Embryonic facial prominence (tissue), 1 donor: ENCODE results near the gene PAGE1.
"Not testable (repeated sequence)": the region's sequence is repeated elsewhere in the genome, so short reads cannot be mapped to it uniquely, and the experiment has no call there.

Source experiments
- DNase-seq: peaks from one replicate; pipeline ENCODE4 v3.0.0-alpha.2; 2016; ENCODE audit errors: extremely low spot score

PAGE1 gene

DNA sequence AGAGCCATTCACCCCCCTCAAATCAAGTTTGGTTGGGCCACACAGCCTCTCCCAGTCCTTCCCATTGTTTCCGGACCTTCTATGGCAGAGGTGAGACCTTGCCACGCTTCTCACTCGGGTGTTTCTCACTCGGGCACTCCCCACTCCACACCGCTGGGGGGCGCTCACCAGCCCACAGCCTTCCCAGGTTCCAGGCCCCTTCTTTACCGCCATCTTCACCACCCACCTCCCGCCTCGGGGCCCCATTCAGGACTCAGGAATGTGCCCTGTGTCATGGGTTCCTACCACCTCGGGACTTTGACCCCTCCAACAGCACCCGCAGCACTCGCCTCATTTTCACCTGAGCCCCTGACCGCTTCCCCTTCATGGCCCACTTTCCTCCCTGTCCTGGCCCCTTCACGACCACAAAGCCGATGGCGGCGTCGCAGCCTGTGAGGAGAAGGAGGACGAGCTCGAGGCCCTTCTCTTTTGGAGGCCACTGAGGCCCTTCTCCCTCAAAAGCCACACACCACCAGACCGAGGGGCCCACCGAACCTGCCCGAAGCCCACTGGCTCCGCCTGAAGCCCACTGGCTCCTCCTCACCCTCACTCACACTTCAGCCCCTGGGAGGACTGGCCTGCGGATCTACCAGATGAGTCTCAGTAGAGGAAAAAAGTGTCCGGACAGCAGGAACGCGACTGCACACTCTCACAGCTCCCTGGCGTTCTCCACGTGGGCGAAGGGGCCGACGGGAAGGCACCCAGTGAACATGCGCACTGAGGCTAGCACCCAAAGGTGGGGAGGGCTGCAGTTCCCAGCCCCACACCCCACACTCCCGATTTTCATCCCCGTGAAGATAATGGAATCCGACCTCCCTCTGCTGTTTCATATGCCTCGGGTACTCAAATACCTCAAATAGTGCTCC lies at the start of gene PAGE1:
TSS of gene PAGE1 (minus strand) at position 709 of the 905 bp plus-strand sequence. CDS start 1,214 bp downstream, outside the sequence.
- no peak for DNase-seq

DNA sequence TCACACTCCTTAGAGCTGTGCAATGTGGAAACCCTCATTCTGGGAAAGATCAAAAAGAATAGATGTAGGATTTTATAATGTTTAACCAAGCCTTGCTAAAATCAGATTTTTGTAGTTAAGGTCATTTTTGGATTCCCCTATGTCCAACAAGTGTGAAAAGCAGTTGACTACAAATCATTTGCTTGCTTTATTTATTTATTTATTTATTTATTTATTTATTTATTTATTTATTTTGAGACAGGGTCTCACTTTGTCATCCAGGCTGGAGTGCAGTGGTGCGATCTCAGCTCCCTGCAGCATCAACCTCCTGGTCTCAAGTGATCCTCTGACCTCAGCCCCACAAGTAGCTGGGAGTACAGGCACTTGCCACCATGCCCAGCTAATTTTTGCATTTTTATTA lies 45.7 kb upstream of the PAGE1 start:
- DNase-seq = not testable (repeated sequence)

DNA sequence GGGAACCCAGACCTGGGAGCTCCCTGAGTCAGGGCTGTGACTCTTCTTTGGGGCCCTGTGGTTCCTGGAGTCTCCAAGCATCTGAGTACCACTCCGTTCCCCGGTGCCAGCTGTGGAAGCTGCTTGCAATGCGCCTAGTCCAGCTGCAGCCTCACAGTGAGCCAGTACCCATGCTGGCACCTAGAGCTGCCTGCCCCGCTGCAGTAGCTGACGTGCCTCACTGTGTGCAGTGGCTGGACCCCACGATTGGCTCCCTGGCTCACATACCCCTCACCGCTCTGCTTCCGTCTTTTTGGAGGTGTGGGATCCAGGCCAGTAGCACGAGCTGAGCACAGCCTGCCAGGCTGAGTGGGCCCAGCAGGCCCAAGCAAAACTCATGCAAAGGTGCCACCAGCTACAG lies 32.1 kb upstream of the PAGE1 start:
- no peak for DNase-seq

DNA sequence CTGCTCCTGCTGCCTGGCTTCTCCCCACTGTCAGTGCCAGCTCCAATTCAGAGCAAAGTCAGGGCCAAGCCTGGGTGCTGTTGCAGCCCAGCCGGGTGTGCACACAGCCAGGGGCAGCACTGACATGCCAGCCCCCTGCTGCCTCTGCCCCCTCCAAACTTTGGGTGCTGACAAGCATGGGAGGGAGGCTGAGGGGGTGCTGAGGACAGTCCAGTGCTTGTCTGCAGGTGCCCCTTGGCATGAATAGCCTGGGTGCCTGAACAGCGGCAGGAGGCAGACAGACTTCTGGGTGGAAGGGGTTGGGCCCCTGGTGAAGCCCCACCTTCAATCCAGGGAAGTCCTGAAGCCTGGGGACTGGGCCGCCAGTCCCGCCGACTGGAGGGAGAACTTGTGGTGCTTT lies 31.2 kb upstream of the PAGE1 start:
- DNase-seq = no peak

GRCh38 chrX:49725923-49726904 lies 30.4 kb upstream of the PAGE1 start:
- no peak for DNase-seq

DNA sequence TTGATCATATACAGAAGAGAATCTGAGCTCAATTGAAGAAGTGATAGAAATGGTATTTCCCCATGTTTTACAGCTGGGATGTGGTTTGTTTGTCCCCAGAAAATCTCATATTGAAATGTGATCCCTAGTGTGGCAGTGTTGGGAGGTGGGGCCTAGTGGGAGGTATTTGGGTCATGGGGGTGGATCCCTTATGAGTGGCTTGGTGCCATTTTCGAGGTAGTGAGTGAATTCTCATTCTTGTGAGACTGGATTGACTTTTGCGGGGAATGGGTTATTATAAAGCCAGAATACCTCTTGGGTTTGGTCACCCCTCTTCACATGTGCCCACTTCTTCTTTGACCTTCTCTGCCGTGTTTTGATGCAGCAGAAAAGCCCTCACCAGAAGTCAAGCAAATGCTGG lies 29.6 kb upstream of the PAGE1 start:
- DNase-seq = no peak

- DNase-seq = not testable (repeated sequence)
Measured at GRCh38 chrX:49720106-49720505, 24.3 kb upstream of the PAGE1 start.

DNA sequence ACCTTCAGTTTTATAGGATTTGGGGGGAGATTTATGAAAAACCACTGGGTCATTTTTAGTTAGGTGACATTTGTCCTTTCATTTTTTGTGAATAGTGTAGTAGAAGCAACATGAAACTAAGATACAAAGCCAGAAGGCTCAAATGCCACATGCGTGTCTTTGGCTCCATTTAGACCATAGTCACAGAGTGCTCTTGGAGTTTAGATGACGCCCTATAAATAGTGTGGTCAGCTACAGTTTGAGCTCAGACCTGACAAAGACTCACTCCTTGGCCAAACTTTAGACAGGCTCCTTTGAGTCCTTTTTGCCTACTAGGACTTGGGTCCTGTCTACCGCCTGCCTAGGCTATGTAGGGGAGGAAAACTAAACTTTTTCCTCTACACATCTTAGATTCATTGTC lies 16.8 kb upstream of the PAGE1 start:
- no peak for DNase-seq

GRCh38 chrX:49710744-49711319 lies 15.0 kb upstream of the PAGE1 start:
- DNase-seq = no peak

GRCh38 chrX:49704691-49705404 lies 9.1 kb upstream of the PAGE1 start:
- DNase-seq = no peak

DNA sequence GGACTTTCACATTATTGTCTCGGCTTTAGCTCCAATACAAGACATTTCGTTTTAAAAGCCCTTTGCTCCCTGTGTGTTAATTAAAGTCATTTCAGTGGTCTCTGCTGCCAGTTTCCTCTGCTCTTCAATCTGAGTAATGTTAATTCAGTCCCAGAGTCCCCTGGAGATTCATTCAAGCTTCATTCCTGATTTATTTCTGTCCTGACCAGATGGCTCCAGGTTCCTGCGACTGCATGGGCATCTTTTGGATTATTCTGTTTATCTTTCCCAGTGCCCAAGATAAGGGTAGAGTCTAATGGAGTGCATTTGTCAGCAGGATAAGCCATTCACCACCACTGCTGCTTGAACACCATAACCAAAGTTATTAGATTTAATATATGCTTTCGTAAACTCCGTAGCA lies 6.1 kb upstream of the PAGE1 start:
- no peak for DNase-seq

- DNase-seq = no peak
Measured at GRCh38 chrX:49701323-49701722, 5.5 kb upstream of the PAGE1 start.

DNA sequence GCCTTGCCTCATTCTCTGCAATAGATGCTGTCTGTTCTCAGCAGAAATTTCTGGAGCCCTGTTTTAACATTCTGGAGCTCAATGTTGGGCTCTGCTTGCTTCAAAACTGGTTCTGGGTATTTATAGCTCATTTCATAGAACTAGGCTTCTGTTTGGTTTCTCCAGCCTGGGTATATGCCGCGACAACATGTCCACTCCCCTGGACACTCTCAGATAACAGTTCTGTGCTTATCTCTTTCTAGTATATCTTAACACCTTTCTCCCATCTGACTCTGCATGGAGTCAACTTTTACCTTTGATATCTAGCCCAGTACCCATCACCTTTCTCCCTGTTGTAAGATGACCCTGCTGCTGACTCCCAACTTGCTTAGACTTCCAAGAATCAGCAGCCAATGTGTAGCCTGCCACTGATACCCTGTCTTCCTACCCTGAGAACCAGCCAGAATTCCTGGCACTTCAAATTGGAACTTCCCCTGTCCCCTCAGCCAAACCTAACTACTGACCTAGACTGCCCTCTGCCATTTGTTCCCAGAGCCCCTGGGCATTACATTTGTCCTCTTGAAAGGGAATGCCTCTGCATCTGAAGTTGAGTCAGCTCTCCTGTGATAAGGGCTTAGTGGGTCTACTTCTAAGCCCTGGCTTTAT lies 20.6 kb downstream of the PAGE1 start:
- DNase-seq = no peak

GRCh38 chrX:49673394-49673793 lies 22.4 kb downstream of the PAGE1 start:
- no peak for DNase-seq

GRCh38 chrX:49664824-49665223 lies 31.0 kb downstream of the PAGE1 start:
- no peak for DNase-seq

DNA sequence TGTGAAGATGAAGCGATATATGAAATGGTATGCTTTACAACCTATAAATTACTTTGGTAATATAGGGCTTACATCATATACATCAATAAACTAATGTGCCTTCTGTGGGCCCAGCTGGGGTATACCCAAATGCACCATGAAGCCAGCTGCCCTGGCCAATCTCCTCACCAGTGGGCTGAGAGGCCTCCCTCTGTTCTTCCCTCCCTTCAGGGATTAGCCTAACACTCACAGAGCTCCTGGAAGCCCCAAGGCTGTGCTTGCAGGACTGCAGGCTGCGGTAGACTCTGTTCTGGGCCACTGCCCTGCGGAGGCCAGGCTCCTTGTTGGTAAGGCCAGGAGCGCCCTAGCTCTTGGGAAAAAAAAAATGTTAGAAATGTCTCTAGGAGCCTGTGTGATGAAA lies 33.9 kb downstream of the PAGE1 start:
- DNase-seq = no peak

DNA sequence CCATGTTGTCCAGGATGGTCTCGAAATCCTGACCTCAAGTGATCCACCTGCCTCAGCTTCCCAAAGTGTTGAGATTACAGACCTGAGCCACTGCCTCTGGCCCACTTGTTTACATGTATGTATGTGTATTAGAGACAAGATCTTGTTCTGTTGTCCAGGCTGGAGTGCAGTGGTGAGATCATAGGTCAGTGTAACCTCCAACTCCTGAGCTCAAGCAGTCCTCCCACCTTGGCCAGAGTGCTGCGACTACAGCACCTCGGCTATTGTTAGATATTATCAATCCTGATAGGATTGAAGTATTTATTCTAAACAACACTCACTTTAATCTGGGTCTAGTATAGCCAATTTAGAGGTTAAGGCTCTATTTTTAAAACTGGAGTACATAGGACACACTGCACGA lies 36.0 kb downstream of the PAGE1 start:
- no peak for DNase-seq

GRCh38 chrX:49656533-49656932 lies 39.3 kb downstream of the PAGE1 start:
- DNase-seq = no peak

GRCh38 chrX:49644991-49645637 lies 50.7 kb downstream of the PAGE1 start:
- no peak for DNase-seq
